Measurements from ENCODE around the gene MAP4K1. TPM values are rescaled to one million over a fixed set of nuclear protein-coding genes. Genes with fewer than 3 reads are reported as not detected.
"Not testable (repeated sequence)": the region's sequence is repeated elsewhere in the genome, so short reads cannot be mapped to it uniquely, and the experiment has no call there.

The MAP4K1 gene
- total RNA-seq, 2 experiments from 2014 or later: 173 to 185 TPM

GRCh38 chr19:38632476-38633213 is 14.9 kb upstream of the MAP4K1 start:
- Mint-ChIP-seq H3K4me1 (ENCODE audit: low read depth) (peaks cover 35% of the 10 kb centered on the region), H3K36me3 (ENCODE audit: low read depth) (peaks cover 71% of the 10 kb centered on the region), H3K4me3 (no peak overlapping the region), H3K27ac (no peak overlapping the region), H3K27me3 (no peaks in the 10 kb centered on the region), H3K9me3 (no peaks in the 10 kb centered on the region)
- no peaks in the 10 kb centered on the region for H3K27me3 ChIP-seq (ENCODE audit: control insufficient read depth in 1 of 2, insufficient read depth in 2 of 2, low read length in 2 of 2)
- no peak for DNase-seq
- H3K9me3 ChIP-seq (ENCODE audit: control insufficient read depth in 1 of 2, insufficient read depth in 1 of 2, low read length in 2 of 2): no peaks in the 10 kb centered on the region
- intact Hi-C loops (cut with DNase I, micrococcal nuclease): no loop called here
- ChIA-PET POLR2A (no interaction called here), CTCF (interaction anchor here (3.8 kb wide), 1 partner anchor 230 kb away, joined by 40 read pairs; the partner anchor contains the start of gene FAM98C)
- no peak for TF ChIP-seq CTCF (IDR thresholded peaks at IDR 0.05)
- no peak for ATAC-seq (ENCODE audit: poor library complexity)
- H3K36me3 ChIP-seq (ENCODE audit: insufficient read depth, low read length): peaks cover 64% of the 10 kb centered on the region
- no peak overlapping the region for H3K27ac ChIP-seq (ENCODE audit: low read depth in 1 of 2, low read length in 2 of 2)
- no peak overlapping the region for H3K4me3 ChIP-seq (ENCODE audit: low read length)
- peaks cover 28% of the 10 kb centered on the region for H3K4me1 ChIP-seq (ENCODE audit: insufficient read depth, low read length)

DNA sequence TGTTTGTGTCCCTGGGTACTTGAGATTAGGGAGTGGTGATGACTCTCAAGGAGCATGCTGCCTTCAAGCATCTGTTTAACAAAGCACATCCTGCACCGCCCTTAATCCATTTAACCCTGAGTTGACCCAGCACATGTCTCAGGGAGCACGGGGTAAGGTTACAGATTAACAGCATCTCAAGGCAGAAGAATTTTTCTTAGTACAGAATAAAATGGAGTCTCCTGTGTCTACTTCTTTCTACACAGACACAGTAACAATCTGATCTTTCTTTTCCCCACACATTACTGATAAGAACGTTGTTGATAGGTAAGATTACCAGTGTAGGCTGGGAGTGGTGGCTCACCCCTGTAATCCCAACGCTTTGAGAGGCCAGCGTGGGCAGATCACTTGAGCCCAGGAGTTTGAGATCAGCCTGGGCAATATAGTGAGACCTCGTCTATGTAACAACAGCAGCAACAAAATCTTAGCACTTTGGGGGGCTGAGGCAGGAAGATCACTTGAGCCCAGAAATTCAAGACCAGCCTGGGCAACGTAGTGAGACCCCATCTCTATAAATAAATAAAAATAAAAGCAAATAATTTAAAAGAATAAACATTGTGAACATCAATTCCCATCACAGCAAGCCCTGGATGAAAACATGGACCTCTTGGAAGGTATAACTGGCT is 14.2 kb upstream of the MAP4K1 start:
- H3K27me3 ChIP-seq (ENCODE audit: control insufficient read depth in 1 of 2, insufficient read depth in 2 of 2, low read length in 2 of 2); H3K9me3 Mint-ChIP-seq; POLR2A ChIA-PET; H3K4me3 ChIP-seq (ENCODE audit: low read length); intact Hi-C loops (cut with DNase I, micrococcal nuclease); H3K4me3 Mint-ChIP-seq; ATAC-seq (ENCODE audit: poor library complexity); H3K27ac ChIP-seq (ENCODE audit: low read depth in 1 of 2, low read length in 2 of 2); H3K9me3 ChIP-seq (ENCODE audit: control insufficient read depth in 1 of 2, insufficient read depth in 1 of 2, low read length in 2 of 2); H3K27ac Mint-ChIP-seq; DNase-seq; H3K27me3 Mint-ChIP-seq: not testable (repeated sequence)
- peaks cover 71% of the 10 kb centered on the region for H3K36me3 ChIP-seq (ENCODE audit: insufficient read depth, low read length)
- CTCF ChIA-PET: interaction anchor here (3.8 kb wide), 1 partner anchor 229 kb away, joined by 40 read pairs; the partner anchor contains the start of gene FAM98C
- peaks cover 25% of the 10 kb centered on the region for H3K4me1 ChIP-seq (ENCODE audit: insufficient read depth, low read length)
- Mint-ChIP-seq H3K36me3 (ENCODE audit: low read depth) (peaks cover 78% of the 10 kb centered on the region), H3K4me1 (ENCODE audit: low read depth) (peaks cover 29% of the 10 kb centered on the region)

DNA sequence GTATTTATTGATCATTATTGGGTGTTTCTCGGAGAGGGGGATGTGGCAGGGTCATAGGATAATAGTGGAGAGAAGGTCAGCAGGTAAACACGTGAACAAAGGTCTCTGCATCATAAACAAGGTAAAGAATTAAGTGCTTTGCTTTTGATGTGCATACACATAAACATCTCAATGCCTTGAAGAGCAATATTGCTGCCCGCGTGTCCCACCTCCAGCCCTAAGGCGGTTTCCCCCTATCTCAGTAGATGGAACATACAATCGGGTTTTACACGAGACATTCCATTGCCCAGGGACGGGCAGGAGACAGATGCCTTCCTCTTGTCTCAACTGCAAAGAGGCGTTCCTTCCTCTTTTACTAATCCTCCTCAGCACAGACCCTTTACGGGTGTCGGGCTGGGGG is 13.5 kb upstream of the MAP4K1 start:
- H3K9me3 ChIP-seq (ENCODE audit: control insufficient read depth in 1 of 2, insufficient read depth in 1 of 2, low read length in 2 of 2); H3K27me3 ChIP-seq (ENCODE audit: control insufficient read depth in 1 of 2, insufficient read depth in 2 of 2, low read length in 2 of 2); H3K9me3 Mint-ChIP-seq; H3K4me3 Mint-ChIP-seq; ATAC-seq (ENCODE audit: poor library complexity); H3K27ac Mint-ChIP-seq; H3K4me3 ChIP-seq (ENCODE audit: low read length); POLR2A ChIA-PET; DNase-seq; H3K27me3 Mint-ChIP-seq; intact Hi-C loops (cut with DNase I, micrococcal nuclease); H3K27ac ChIP-seq (ENCODE audit: low read depth in 1 of 2, low read length in 2 of 2); CTCF ChIA-PET: not testable (repeated sequence)
- H3K36me3 ChIP-seq (ENCODE audit: insufficient read depth, low read length): peaks cover 78% of the 10 kb centered on the region
- H3K4me1 ChIP-seq (ENCODE audit: insufficient read depth, low read length): peaks cover 18% of the 10 kb centered on the region
- peaks cover 80% of the 10 kb centered on the region for H3K36me3 Mint-ChIP-seq (ENCODE audit: low read depth)
- peaks cover 23% of the 10 kb centered on the region for H3K4me1 Mint-ChIP-seq (ENCODE audit: low read depth)

- Mint-ChIP-seq H3K9me3 (no peaks in the 10 kb centered on the region), H3K36me3 (ENCODE audit: low read depth) (peaks cover 85% of the 10 kb centered on the region), H3K4me3 (no peak overlapping the region), H3K27ac (no peak overlapping the region), H3K4me1 (ENCODE audit: low read depth) (peaks cover 8% of the 10 kb centered on the region), H3K27me3 (no peaks in the 10 kb centered on the region)
- Histone ChIP-seq H3K9me3 (ENCODE audit: control insufficient read depth in 1 of 2, insufficient read depth in 1 of 2, low read length in 2 of 2) (no peaks in the 10 kb centered on the region), H3K4me3 (ENCODE audit: low read length) (no peak overlapping the region), H3K27me3 (ENCODE audit: control insufficient read depth in 1 of 2, insufficient read depth in 2 of 2, low read length in 2 of 2) (no peaks in the 10 kb centered on the region), H3K4me1 (ENCODE audit: insufficient read depth, low read length) (peaks cover under 1% of the 10 kb centered on the region), H3K27ac (ENCODE audit: low read depth in 1 of 2, low read length in 2 of 2) (no peak overlapping the region), H3K36me3 (ENCODE audit: insufficient read depth, low read length) (peaks cover 78% of the 10 kb centered on the region)
- intact Hi-C loops (cut with DNase I, micrococcal nuclease): no loop called here
- TF ChIP-seq CTCF (IDR thresholded peaks at IDR 0.05): no peak
- no peak for ATAC-seq (ENCODE audit: poor library complexity)
- POLR2A ChIA-PET: no interaction called here
- CTCF ChIA-PET: no interaction called here
- DNase-seq: no peak
These were observed 11.8 kb upstream of the MAP4K1 start for GRCh38 chr19:38629568-38629967.

All from CD4-positive, alpha-beta T cell (primary cell).